ENCODE measurements around the gene ZNF529.

DNA sequence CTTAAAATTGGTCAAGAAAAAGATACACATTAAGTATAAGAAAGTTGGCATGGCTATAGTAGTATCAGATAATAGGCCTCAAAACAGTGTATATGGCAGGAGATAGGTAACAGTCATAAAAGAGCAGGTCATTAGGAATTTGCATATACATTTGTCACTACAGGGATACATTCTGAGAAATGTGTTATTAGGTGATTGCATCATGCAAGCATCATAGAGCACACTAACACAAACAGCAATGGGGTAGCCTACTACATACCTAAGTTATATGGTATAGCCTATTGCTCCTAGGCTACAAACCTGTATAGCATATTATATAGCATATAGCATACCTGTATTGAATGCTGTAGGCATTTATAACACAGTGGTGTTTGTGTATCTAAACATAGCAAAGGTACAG, 6.2 kb upstream of the ZNF529 start:
- TF ChIP-seq EP300 (IDR thresholded peaks at IDR 0.05; ENCODE audit: borderline replicate concordance) (no peak), EGR1 (IDR thresholded peaks at IDR 0.05) (no peak), YY1 (IDR thresholded peaks at IDR 0.05; ENCODE audit: low read depth) (no peak), CREB1 (IDR thresholded peaks at IDR 0.05; ENCODE audit: low read depth) (no peak), FOXM1 (IDR thresholded peaks at IDR 0.05; ENCODE audit: borderline replicate concordance, low read depth) (no peak), RAD21 (IDR thresholded peaks at IDR 0.05; ENCODE audit: low read depth) (no peak), CEBPB (IDR thresholded peaks at IDR 0.05) (no peak), TEAD4 (IDR thresholded peaks at IDR 0.05) (no peak), ZBTB7A (IDR thresholded peaks at IDR 0.05; ENCODE audit: low read depth) (no peak), NFIC (IDR thresholded peaks at IDR 0.05) (no peak)
- TF ChIP-seq, protein P1, sequence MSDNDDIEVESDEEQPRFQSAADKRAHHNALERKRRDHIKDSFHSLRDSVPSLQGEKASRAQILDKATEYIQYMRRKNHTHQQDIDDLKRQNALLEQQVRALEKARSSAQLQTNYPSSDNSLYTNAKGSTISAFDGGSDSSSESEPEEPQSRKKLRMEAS (IDR thresholded peaks at IDR 0.05) = no peak
- TF ChIP-seq, protein P2, sequence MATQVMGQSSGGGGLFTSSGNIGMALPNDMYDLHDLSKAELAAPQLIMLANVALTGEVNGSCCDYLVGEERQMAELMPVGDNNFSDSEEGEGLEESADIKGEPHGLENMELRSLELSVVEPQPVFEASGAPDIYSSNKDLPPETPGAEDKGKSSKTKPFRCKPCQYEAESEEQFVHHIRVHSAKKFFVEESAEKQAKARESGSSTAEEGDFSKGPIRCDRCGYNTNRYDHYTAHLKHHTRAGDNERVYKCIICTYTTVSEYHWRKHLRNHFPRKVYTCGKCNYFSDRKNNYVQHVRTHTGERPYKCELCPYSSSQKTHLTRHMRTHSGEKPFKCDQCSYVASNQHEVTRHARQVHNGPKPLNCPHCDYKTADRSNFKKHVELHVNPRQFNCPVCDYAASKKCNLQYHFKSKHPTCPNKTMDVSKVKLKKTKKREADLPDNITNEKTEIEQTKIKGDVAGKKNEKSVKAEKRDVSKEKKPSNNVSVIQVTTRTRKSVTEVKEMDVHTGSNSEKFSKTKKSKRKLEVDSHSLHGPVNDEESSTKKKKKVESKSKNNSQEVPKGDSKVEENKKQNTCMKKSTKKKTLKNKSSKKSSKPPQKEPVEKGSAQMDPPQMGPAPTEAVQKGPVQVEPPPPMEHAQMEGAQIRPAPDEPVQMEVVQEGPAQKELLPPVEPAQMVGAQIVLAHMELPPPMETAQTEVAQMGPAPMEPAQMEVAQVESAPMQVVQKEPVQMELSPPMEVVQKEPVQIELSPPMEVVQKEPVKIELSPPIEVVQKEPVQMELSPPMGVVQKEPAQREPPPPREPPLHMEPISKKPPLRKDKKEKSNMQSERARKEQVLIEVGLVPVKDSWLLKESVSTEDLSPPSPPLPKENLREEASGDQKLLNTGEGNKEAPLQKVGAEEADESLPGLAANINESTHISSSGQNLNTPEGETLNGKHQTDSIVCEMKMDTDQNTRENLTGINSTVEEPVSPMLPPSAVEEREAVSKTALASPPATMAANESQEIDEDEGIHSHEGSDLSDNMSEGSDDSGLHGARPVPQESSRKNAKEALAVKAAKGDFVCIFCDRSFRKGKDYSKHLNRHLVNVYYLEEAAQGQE (IDR thresholded peaks at IDR 0.05; ENCODE audit: low read depth) = no peak

Data from Ishikawa (cell line).